Subcutaneous abdominal adipose tissue (tissue), 5 donors: Measurements from ENCODE around the gene ADPRHL1.

Experiments used
- H3K27ac ChIP-seq: one replicate; pipeline ENCODE4 v1.7.0; 2013; ENCODE audit warnings: low read depth, mild to moderate bottlenecking, inconsistent platforms, low read length, moderate library complexity
- H3K27me3 ChIP-seq, 5 donors: one replicate each; pipeline ENCODE4 v1.7.0; 2013; ENCODE audit warnings: low read length in 5 of 5, inconsistent platforms in 1 of 5; ENCODE audit not compliant: control insufficient read depth in 5 of 5, insufficient read depth in 4 of 5
- H3K36me3 ChIP-seq, 5 donors: one replicate each; pipeline ENCODE4 v1.7.0; 2013; ENCODE audit warnings: low read length in 5 of 5; ENCODE audit not compliant: control insufficient read depth in 5 of 5, insufficient read depth in 5 of 5
- H3K4me1 ChIP-seq, 5 donors: one replicate each; pipeline ENCODE4 v1.7.0; 2013; ENCODE audit warnings: low read length in 5 of 5, mild to moderate bottlenecking in 3 of 5, moderate library complexity in 1 of 5; ENCODE audit not compliant: control insufficient read depth in 5 of 5, insufficient read depth in 5 of 5
- H3K4me3 ChIP-seq, 5 donors: one replicate each; pipeline ENCODE4 v1.7.0; 2013; ENCODE audit warnings: low read length in 5 of 5, low read depth in 1 of 5
- H3K9ac ChIP-seq, 5 donors: one replicate each; pipeline ENCODE4 v1.7.0; 2013; ENCODE audit warnings: low read length in 5 of 5, mild to moderate bottlenecking in 4 of 5, moderate library complexity in 3 of 5
- H3K9me3 ChIP-seq, 5 donors: one replicate each; pipeline ENCODE4 v1.7.0; 2013; ENCODE audit warnings: low read length in 5 of 5; ENCODE audit not compliant: control insufficient read depth in 5 of 5
- donor health status: healthy.
- donor health status: healthy.
- donor health status: healthy.
- donor health status: healthy.
- donor health status: healthy.

Gene ADPRHL1

GRCh38 chr13:113449693-113450347 is 3.5 kb downstream of the ADPRHL1 start:
- Histone ChIP-seq H3K36me3 (peaks cover 0 to 19% (median 3%) of the 10 kb centered on the region in 5 donors), H3K27me3 (no peaks in the 10 kb centered on the region), H3K9ac (peak overlapping the region; percentile 26 to 79 (median 58)), H3K4me3 (peak overlapping the region; percentile 67 to 86 (median 78)), H3K4me1 (peaks cover 2 to 16% (median 14%) of the 10 kb centered on the region in 5 donors), H3K9me3 (no peaks in the 10 kb centered on the region), H3K27ac (peak overlapping the region; percentile 10)

DNA sequence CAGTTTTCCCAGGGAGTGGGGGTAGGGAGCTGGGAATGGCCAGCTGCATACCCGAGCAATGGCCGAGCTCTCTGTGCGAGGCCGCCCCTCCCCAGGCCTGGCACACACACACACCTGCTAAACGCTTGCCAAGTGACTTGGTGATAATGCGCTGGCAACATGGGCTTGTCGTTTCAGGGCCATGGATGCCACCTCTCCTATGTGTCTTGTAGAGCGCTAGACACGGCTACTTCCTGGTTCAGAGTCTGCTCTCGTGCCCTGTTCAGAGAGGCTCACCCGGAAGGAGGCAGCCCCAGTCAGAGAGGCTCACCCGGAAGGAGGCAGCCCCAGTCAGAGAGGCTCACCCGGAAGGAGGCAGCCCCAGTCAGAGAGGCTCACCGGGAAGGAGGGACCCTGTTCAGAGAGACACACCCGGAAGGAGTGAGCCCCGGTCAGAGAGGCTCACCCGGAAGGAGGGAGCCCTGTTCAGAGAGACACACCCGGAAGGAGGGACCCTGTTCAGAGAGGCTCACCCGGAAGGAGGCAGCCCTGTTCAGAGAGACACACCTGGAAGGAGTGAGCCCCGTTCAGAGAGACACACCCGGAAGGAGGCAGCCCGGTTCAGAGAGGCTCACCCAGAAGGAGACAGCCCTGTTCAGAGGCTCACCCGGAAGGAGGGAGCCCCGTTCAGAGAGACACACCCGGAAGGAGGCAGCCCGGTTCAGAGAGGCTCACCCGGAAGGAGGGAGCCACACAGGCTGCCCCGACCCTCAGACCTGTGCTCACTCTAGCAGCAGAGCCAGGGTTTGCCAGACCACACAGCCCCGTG is 4.2 kb downstream of the ADPRHL1 start:
- Histone ChIP-seq H3K36me3 (peaks cover 0 to 14% (median 3%) of the 10 kb centered on the region in 5 donors), H3K9ac (peak overlapping the region; percentile 26 to 79 (median 58)), H3K27ac (peak overlapping the region; percentile 10), H3K9me3 (no peaks in the 10 kb centered on the region), H3K27me3 (no peaks in the 10 kb centered on the region), H3K4me1 (peaks cover 2 to 16% (median 14%) of the 10 kb centered on the region in 5 donors), H3K4me3 (peak overlapping the region; percentile 67 to 86 (median 78))

DNA sequence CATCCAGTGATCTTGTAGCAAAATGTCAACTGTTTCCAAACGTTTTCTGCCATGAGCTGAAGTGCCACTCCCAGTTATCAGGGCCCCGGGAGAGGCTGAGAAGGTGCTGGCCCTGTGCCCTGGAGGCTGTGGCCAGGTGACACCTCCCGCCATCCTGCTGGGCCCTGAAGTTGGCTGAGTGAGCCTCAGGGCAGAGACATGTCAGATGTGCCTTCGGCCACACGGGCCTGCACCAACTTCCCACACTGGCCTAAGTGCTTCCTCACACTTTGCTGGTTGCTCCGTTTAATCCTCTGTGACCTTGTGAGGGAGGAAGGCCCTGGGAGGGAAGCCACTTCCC is 4.8 kb downstream of the ADPRHL1 start:
- Histone ChIP-seq H3K27ac (no peak overlapping the region), H3K36me3 (peaks cover 0 to 9% (median 3%) of the 10 kb centered on the region in 5 donors), H3K4me3 (peak overlapping the region; percentile 67 to 86 (median 78)), H3K9ac (peak overlapping the region in 2 of 5 donors; percentile 75 to 79), H3K4me1 (peaks cover 2 to 16% (median 14%) of the 10 kb centered on the region in 5 donors), H3K9me3 (no peaks in the 10 kb centered on the region), H3K27me3 (no peaks in the 10 kb centered on the region)

- H3K9ac ChIP-seq: no peak overlapping the region
- peaks cover 0 to 3% (median 0%) of the 10 kb centered on the region in 5 donors for H3K36me3 ChIP-seq
- no peaks in the 10 kb centered on the region for H3K9me3 ChIP-seq
- no peak overlapping the region for H3K4me3 ChIP-seq
- peaks cover 2 to 16% (median 14%) of the 10 kb centered on the region in 5 donors for H3K4me1 ChIP-seq
- no peak overlapping the region for H3K27ac ChIP-seq
- H3K27me3 ChIP-seq: no peaks in the 10 kb centered on the region
Measured at GRCh38 chr13:113447596-113447995, 5.7 kb downstream of the ADPRHL1 start.

DNA sequence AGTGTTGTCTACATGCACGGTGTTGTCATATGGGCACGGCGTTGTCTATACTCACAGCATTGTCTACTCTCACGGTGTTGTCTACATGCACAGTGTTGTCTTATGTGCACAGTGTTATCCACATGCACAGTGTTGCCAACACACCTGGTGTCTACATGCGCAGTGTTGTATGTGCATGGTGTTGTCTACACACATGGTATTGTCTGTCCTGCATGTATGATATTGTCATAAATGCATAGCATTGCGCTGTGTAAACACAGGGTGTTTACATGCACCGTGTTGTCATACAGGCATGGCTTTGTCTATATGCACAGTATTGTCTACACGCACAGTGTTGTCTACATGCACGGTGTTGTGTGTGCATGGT is 6.8 kb downstream of the ADPRHL1 start:
- no peak overlapping the region for H3K9ac ChIP-seq
- no peak overlapping the region for H3K4me3 ChIP-seq

GRCh38 chr13:113445791-113446487 is 7.3 kb downstream of the ADPRHL1 start:
- H3K9ac ChIP-seq: no peak overlapping the region
- no peak overlapping the region for H3K4me3 ChIP-seq
- H3K27me3 ChIP-seq: no peaks in the 10 kb centered on the region
- H3K4me1 ChIP-seq: peaks cover 2 to 16% (median 14%) of the 10 kb centered on the region in 5 donors
- no peaks in the 10 kb centered on the region for H3K9me3 ChIP-seq
- peaks cover 0 to 3% (median 0%) of the 10 kb centered on the region in 5 donors for H3K36me3 ChIP-seq
- no peak overlapping the region for H3K27ac ChIP-seq

More for the DNA sequence above, 6.8 kb downstream of the ADPRHL1 start:
- H3K27ac ChIP-seq: no peak overlapping the region
- H3K27me3 ChIP-seq: no peaks in the 10 kb centered on the region
- H3K36me3 ChIP-seq: peaks cover 0 to 3% (median 0%) of the 10 kb centered on the region in 5 donors
- peaks cover 2 to 16% (median 14%) of the 10 kb centered on the region in 5 donors for H3K4me1 ChIP-seq
- H3K9me3 ChIP-seq: no peaks in the 10 kb centered on the region

GRCh38 chr13:113443991-113444390 is 9.3 kb downstream of the ADPRHL1 start:
- H3K9ac ChIP-seq: no peak overlapping the region
- H3K4me1 ChIP-seq: peaks cover 2 to 6% (median 6%) of the 10 kb centered on the region in 5 donors
- no peak overlapping the region for H3K4me3 ChIP-seq
- peaks cover 0 to 3% (median 0%) of the 10 kb centered on the region in 5 donors for H3K36me3 ChIP-seq
- no peaks in the 10 kb centered on the region for H3K9me3 ChIP-seq
- H3K27me3 ChIP-seq: no peaks in the 10 kb centered on the region
- no peak overlapping the region for H3K27ac ChIP-seq

DNA sequence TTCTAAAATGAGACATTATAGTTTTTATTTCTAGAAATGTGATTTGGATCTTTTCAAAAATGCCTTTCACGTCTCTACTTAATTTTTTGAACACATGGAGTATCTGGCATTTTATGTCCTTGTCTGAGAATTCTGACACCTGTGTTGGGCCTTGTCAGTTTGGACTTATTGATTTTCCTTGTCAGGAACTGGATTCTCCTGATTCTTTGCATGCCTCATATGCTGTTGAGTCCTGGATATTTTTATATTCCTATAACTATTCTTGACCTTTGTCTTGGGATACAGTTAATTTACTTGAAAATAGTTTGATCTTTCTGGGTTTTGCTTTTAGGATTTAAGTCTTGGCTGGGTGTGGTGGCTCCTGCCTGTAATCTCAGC is 10.3 kb downstream of the ADPRHL1 start:
- H3K27me3 ChIP-seq: no peaks in the 10 kb centered on the region
- no peaks in the 10 kb centered on the region for H3K9me3 ChIP-seq
- H3K27ac ChIP-seq: no peak overlapping the region
- H3K36me3 ChIP-seq: peaks cover 0 to 3% (median 0%) of the 10 kb centered on the region in 5 donors
- no peak overlapping the region for H3K4me3 ChIP-seq
- H3K4me1 ChIP-seq: no peaks in the 10 kb centered on the region
- no peak overlapping the region for H3K9ac ChIP-seq

DNA sequence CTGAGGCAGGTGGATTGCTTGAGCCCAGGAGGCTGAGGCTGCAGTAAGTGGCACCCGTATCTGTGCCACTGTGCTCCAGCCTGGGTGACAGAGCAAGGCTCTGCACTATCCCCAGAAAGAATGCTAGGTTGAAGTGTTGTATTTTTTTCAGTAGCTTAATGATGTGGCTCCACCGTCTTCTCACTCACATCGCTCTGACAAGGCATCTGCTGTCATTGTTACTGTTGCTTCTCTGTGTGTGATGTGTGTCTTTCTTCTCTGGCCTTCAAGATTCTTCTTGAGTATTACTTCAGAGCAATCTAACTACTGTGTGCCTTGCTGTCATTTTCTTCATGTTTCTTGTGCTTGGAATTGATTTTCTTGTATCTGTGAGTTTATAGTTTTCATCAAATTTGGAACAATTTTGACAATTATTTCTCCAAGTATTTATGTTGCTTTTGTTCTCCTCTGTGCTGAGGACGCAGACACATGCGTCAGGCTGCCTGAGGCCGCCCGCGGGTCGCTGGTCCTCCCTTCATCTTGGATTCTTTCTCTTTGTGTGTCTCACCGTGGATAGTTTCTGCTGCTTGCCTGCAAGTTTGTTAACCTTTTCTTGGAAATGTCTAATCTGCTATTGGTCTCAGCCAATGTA is 10.8 kb downstream of the ADPRHL1 start:
- no peak overlapping the region for H3K27ac ChIP-seq
- no peak overlapping the region for H3K9ac ChIP-seq
- peaks cover 0 to 3% (median 0%) of the 10 kb centered on the region in 5 donors for H3K36me3 ChIP-seq
- no peaks in the 10 kb centered on the region for H3K4me1 ChIP-seq
- no peaks in the 10 kb centered on the region for H3K27me3 ChIP-seq
- no peaks in the 10 kb centered on the region for H3K9me3 ChIP-seq
- H3K4me3 ChIP-seq: no peak overlapping the region
